GM12878 (cell line): ENCODE results near the gene PPP1R37. TPM values are rescaled to one million over a fixed set of nuclear protein-coding genes. Genes with fewer than 3 reads are reported as not detected.

Experiments
- ATF3 ChIP-seq: IDR thresholded peaks from 2 replicates; pipeline ENCODE4 v1.6.1; 2011; ENCODE audit warnings: low read depth, mild to moderate bottlenecking, low read length, moderate library complexity, borderline replicate concordance; ENCODE audit errors: extremely low read depth
- ATF7 ChIP-seq: fragments of 450-650 bp; IDR thresholded peaks from 2 replicates; pipeline ENCODE4 v1.6.1; 2016; ENCODE audit warnings: low read depth, mild to moderate bottlenecking
- CEBPB ChIP-seq, 2 experiments: fragments of 150-350 bp in 1 of 2; IDR thresholded peaks; 2 replicates each; pipeline ENCODE4 v1.6.1; 2012 to 2014; ENCODE audit warnings: low read depth in 2 of 2, low read length in 2 of 2, borderline replicate concordance in 1 of 2, inconsistent platforms in 1 of 2
- NBN ChIP-seq: fragments of 450-650 bp; IDR thresholded peaks from 2 replicates; pipeline ENCODE4 v1.6.1; 2016
- USF1 ChIP-seq: IDR thresholded peaks from 2 replicates; pipeline ENCODE4 v1.6.1; 2011; ENCODE audit warnings: borderline replicate concordance, low read depth, mild to moderate bottlenecking, moderate library complexity, mixed read lengths, low read length; ENCODE audit not compliant: insufficient read depth; ENCODE audit errors: extremely low read length
- polyA plus RNA-seq, 11 experiments: library from polyadenylated mRNA; depleted of rRNA in 4 of 11; unstranded in 6 of 11; stranded (reverse) in 5 of 11; fragments of >200 nt; fragmentation: Nextera tagmentation in 4 of 11; fragmentation: Illumina TruSeq in 1 of 11; extraction: Ambion mirVana in 4 of 11; extraction: Trizol in 1 of 11; gene quantifications; 1 replicate in 1 of 11; 2 replicates in 10 of 11; pipeline versions ENCODE4 v1.2.1 to v1.2.3, GENCODE V29; 2011 to 2016; ENCODE audit warnings: inconsistent platforms in 2 of 11, missing spikeins in 2 of 11, low read depth in 1 of 11
- total RNA-seq, 4 experiments: library from RNA; depleted of rRNA in 3 of 4; stranded (reverse); fragments of >200 nt in 3 of 4; fragmentation: Illumina TruSeq in 1 of 4; extraction: Trizol in 1 of 4; gene quantifications; 2 replicates each; pipeline versions ENCODE4 v1.2.1 to v1.2.3, GENCODE V29; 2013 to 2021
- TF ChIP-seq, protein P1 (sequence below): fragments of 450-650 bp; formaldehyde crosslinking; IDR thresholded peaks from 2 replicates; pipeline ENCODE4 v1.4.0; 2020; ENCODE audit warnings: mild to moderate bottlenecking, moderate library complexity

The PPP1R37 gene
- total and polyA plus RNA-seq, 10 of the 15 experiments (the other 5 are each of a cell fraction or from before 2014, with no cell fraction given): 0.09 to 21.3 (median 5.1) TPM; not detected in 1

DNA sequence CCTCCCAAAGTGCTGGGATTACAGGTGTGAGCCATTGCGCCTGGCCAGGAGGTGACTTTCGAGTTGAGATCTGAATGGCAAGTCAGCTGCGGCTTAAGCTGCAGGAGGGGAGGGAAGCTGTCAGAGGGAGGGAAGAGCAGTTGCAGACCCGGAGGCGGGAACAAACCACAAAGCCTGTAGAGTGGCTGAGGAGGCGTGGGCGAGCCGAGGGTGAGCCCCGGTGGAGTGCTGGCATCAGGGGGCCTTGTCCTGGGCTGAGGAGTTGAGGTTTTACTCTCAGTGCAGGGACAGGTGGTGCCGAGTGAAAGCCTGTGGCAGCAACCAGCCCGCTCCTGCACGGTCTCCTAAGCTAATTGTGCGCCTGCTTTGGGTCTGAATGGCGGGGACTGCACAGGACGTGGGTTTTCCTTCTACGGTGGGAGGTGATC is 24.2 kb downstream of the PPP1R37 start (continued):
- TF ChIP-seq, protein P1, sequence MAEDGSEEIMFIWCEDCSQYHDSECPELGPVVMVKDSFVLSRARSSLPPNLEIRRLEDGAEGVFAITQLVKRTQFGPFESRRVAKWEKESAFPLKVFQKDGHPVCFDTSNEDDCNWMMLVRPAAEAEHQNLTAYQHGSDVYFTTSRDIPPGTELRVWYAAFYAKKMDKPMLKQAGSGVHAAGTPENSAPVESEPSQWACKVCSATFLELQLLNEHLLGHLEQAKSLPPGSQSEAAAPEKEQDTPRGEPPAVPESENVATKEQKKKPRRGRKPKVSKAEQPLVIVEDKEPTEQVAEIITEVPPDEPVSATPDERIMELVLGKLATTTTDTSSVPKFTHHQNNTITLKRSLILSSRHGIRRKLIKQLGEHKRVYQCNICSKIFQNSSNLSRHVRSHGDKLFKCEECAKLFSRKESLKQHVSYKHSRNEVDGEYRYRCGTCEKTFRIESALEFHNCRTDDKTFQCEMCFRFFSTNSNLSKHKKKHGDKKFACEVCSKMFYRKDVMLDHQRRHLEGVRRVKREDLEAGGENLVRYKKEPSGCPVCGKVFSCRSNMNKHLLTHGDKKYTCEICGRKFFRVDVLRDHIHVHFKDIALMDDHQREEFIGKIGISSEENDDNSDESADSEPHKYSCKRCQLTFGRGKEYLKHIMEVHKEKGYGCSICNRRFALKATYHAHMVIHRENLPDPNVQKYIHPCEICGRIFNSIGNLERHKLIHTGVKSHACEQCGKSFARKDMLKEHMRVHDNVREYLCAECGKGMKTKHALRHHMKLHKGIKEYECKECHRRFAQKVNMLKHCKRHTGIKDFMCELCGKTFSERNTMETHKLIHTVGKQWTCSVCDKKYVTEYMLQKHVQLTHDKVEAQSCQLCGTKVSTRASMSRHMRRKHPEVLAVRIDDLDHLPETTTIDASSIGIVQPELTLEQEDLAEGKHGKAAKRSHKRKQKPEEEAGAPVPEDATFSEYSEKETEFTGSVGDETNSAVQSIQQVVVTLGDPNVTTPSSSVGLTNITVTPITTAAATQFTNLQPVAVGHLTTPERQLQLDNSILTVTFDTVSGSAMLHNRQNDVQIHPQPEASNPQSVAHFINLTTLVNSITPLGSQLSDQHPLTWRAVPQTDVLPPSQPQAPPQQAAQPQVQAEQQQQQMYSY (CRISPR knock-in tag): no peak
- TF ChIP-seq ATF3: no peak
- peak; percentile 76 for TF ChIP-seq ATF7
- no peak for TF ChIP-seq USF1
- no peak for TF ChIP-seq CEBPB (IDR thresholded peaks at IDR 0.05; ENCODE audit: borderline replicate concordance in 1 of 2, low read depth in 2 of 2, low read length in 2 of 2)
- TF ChIP-seq NBN: peak; percentile 93
